ENCODE data around the gene NTSR2. TPM values are rescaled to one million over a fixed set of nuclear protein-coding genes. Genes with fewer than 3 reads are reported as not detected.

Gene NTSR2
- total RNA-seq = not detected

DNA sequence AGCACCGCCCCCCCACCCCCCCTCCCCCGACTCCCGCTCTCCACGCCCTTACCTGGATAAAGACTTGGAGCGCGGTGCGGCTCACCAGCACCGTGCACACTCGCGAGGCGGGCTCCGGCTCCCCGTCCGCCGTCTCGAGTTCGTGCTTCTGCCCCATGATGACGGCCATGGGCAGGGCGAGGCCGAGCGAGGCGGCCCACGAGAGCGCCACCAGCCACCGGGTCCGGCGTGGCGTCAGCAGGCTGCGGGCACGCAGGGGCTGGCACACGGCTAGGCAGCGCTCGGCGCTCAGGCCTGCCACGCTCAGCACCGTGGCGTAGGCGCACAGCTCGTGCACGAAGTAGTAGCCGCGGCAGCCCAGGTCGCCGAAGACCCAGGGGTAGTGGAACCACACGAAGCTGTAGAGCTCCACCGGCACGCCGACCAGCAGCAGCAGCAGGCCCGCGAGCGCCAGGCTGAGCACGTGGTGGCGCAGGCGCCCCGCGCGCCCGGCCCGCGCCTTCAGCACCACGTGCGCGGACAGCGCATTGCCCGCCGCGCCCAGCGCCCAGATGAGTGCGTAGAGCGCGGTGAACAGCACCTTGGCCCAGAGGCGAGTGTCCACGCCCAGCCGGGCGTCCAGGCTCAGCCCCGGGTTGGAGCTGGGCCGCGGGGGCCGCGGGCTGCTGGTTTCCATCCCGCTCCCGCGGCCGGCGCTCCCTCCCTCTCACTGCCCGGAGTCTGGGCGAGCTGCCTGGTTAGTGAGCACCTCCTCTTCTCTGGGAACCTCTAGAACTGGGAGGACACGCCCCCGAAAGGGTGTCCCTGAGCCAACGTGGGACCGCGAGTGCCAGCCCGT is at the start of gene NTSR2:
NTSR2 (minus strand) TSS at position 742 of the 838 bp plus-strand sequence; CDS start at position 676, 66 bp downstream.
- ATAC-seq = peak; percentile 92

DNA sequence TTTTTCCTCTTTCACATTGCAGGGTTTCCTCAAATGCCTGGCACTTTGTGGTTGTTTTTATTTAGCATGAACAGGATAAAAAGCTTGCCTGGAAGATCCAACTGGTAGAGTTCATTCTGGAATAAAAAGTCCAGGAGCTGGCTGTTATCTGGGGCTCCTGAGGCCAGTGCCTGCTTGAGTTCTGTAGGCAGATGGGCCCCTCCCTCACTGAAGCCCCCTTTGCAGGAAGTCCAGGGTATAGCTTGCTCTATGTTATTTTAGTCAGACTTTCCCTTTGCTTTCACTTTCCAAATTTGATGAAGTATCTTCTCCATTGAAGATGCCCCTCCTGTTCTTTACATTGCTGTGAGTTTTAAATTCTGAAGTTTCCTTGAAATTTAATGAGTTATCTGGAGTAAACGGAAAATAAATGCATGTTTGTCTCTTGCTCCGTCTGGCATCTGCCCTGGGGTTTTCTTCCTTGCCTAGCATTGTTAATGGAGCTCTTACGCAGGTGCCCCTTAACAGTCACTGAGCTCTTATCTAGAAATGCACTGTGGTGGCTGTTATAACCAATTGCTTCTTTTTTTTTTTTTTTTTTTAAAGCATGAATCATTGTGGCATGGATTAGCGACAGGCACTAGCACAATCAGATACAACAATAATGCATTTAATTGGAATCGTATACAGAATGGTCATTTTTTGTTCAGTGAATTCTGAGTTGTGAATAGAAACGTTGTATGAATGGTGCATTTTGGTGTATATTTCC is 49.4 kb upstream of the NTSR2 start:
- ATAC-seq = no peak

DNA sequence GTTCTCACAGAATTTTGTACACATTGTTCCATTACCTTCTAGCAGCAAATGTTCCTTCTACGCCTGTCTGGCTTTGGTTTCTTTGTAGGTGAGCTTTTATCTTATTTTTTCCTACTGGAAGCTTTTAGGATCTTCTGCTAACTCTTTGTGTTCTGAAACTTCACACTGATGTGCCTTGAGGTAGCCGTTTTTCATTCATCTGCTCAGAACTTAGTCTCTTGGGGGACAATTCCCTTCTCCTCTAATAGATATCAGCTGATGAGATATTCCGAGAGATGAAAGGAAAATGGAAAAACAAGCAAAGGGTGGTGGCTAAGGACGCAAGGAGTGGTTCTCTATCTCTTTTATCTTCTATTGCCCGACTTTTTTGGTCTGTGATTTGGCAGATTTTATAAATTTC is 48.6 kb upstream of the NTSR2 start:
- no peak for ATAC-seq

DNA sequence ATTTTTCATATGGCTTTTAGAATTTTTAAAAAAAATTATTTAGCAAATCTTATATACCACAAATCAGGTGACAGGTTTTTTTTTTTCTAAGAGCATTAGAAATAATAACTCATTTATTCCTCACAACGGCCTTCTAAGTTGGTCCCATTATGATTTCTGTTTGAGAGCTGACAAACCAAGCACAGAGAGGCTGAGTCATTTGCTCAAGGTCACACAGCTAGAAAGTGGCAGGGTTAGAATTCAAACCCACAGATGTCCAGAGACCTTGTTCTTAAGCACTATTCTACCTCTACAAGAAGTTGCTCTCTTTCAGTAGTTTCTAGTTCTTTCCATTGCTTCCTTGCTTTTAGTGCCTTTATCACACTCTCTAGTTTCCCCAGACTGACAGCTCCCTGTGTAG is 47.6 kb upstream of the NTSR2 start:
- no peak for ATAC-seq

DNA sequence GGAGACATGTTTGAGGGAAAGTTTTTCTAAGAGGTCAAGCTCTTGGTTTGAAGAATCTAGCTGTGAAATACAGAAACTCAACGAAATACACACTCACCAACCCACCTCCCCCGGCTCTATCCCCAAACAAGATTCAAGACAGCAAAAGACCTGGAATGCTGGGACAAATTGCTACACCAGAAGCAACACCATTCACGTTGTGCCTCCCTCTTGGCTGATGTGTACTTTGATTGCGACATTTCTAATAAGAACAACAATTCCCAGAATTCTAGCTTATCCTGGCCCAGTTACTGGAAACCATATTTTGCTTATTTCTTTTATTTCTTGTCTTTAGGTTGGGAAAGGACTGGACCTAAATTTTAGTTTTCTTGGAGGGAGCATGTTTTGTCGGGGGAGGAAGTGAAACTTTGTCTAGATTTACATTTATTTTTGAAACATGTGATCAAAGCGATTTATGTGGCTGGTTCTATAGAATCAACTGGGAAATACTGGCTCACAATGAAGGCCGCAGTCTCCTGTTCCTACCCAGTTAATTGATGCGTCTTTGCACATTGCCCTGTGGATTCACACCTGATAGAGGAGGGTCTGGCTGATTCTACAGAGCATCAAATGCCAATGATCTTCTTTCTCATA is 46.8 kb upstream of the NTSR2 start:
- ATAC-seq = no peak

- ATAC-seq = no peak
Observed at GRCh38 chr2:11715987-11716652, 46.1 kb upstream of the NTSR2 start.

- ATAC-seq = no peak
Observed at GRCh38 chr2:11713815-11714214, 43.8 kb upstream of the NTSR2 start.

- ATAC-seq = no peak
Observed at GRCh38 chr2:11712866-11713265, 42.9 kb upstream of the NTSR2 start.

DNA sequence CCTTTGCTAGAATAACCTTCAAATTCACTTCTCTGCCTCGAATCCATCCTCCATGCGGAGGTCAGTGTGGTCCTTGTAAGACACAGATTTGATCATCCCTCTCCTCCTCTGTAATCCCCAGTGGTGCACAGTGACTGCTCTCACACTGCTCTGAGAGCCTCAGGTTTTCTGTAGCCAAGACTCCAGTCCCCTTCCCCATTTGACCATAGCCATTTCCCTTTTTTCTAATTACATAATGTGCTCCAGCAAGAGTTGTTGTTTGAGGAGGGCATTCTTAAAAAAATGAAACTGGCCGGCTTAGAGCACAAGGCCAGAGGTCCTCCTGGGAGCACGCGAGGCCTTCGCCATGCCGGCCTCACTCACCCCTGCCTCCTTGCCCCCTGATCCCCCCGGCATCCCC is 41.8 kb upstream of the NTSR2 start:
- ATAC-seq = no peak

GRCh38 chr2:11711354-11711716 is 41.3 kb upstream of the NTSR2 start:
- no peak for ATAC-seq

GRCh38 chr2:11710632-11711353 is 40.8 kb upstream of the NTSR2 start:
- no peak for ATAC-seq

DNA sequence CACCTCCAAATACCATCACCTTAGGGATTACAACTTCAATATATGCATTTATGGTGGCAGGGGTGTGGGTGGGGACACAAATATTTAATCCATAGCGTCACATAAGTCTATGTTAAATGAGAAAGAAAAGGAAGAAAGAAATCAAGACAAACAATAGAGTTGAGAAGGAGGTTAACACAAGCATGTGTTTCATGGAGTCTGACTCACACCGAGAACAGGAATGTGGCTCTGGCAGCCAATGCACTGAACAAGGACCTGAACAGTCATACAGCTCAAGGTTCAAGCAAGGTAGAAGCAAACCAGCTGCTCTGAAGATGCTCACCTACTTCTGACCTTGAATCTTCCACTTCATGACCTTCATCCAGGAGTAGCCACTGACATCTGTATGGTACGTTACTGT is 40.2 kb upstream of the NTSR2 start:
- ATAC-seq = peak; percentile 93

DNA sequence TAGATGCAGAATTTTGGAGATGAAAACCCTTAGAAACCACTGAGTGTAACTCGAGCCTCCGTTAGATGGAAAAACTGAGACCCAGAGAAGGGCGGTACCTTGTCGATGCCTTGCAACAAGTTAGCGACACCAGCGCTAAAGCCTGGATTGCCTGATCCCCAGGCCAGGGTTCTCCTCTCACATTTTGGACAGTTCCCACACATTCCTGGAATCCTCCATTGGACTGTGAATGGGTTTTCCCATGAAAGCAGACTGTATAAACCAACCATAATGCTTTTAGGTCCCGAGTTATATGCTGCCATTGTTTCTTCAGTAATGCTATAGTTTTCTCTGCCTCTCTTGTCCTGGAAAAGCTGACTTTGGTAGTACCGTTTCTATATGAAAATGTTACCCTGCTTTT is 39.3 kb upstream of the NTSR2 start:
- no peak for ATAC-seq

DNA sequence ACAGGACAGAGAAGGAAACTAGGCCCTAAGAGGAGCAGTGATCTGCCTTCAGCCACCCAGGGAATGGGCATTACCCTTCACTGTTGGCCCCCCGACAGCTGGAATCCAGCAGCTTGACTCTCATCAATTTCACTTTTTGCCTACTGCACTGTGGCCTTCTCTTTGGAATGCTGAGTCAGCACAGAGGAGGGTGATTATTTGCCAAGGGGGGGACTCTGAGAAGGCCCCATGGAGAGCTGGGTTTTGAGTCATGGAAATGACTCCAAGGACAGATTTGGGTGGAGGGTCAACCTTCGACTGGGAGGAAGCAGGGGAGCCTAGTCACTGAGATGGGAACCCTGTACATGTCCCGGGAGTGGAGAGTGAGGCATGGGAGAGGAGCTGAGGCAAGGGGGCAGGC is 38.1 kb upstream of the NTSR2 start:
- no peak for ATAC-seq

DNA sequence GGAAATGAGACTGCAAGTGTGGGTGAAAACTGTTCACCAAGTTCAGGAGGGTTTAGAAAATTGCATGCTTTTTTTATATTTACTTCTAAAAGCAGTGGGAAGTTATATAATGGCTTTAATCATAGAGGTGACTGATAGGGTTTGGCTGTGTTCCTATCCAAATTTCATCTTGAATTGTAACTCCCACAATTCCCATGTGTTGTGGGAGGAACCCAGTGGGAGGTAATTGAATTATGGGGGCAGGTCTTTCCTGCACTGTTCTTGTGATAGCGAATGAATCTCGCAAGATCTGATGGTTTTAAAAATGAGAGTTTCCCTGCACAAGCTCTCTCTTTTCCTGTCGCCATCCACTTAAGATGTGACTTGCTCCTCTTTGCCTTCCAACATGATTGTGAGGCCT is 35.7 kb upstream of the NTSR2 start:
- ATAC-seq = no peak

GRCh38 chr2:11705063-11705462 is 35.1 kb upstream of the NTSR2 start:
- no peak for ATAC-seq

DNA sequence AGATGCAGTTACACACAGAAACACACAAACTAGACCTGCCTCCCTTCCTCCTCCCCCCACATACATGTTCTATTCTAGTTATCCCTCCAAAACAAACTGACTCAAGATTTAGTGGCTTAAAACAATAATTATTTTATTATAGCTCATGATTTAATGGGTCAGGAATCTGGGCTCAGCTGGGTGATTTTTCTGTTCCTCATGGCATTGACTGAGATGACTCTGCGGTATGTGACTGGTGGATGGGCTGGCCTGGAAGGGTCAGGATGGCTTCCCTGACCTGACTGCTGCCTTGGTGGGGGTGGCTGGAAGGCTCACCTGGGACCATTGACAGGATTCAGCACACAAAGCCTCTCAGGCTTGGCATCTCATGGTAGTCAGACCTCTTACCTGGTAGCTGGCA is 33.7 kb upstream of the NTSR2 start:
- no peak for ATAC-seq

DNA sequence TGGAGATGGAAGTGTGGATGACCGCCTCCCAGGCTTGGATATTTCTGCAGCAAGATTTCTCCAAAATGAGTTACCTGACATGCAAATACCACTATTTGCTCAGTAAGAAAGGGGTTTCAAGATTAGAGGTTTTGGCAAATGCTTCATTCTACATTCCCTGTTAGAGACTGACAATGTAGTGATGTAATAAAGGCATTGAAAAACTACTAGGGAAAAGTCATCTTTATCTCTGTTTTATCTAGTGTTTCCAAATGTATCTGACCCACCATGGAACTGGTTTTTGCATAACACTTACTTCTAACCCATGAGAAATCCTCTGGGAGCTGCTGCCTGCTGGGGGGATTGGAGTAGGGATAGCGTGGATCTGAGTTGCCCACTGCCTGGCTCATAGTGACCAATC is 33.0 kb upstream of the NTSR2 start:
- ATAC-seq = no peak

GRCh38 chr2:11701751-11702301 is 31.8 kb upstream of the NTSR2 start:
- ATAC-seq = peak; percentile 49

DNA sequence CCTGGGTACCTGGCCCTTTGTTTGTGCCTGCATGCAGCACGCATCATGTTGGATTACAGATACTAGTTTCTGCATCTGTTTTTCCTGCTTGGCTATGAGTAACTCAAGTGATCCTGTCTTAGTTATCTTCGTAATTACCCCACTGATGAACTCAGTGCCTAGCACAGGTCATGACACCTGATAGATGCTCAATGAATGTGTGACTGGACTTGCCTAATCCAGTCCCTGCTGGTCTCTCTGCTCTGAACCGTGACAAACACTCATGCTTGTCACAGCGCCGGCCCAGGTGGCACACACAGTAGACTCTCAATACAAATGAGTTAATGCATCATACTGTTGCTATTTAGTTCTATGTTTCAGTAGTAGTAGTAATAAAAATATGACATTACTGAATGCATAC is 31.2 kb upstream of the NTSR2 start:
- ATAC-seq = peak; percentile 85

DNA sequence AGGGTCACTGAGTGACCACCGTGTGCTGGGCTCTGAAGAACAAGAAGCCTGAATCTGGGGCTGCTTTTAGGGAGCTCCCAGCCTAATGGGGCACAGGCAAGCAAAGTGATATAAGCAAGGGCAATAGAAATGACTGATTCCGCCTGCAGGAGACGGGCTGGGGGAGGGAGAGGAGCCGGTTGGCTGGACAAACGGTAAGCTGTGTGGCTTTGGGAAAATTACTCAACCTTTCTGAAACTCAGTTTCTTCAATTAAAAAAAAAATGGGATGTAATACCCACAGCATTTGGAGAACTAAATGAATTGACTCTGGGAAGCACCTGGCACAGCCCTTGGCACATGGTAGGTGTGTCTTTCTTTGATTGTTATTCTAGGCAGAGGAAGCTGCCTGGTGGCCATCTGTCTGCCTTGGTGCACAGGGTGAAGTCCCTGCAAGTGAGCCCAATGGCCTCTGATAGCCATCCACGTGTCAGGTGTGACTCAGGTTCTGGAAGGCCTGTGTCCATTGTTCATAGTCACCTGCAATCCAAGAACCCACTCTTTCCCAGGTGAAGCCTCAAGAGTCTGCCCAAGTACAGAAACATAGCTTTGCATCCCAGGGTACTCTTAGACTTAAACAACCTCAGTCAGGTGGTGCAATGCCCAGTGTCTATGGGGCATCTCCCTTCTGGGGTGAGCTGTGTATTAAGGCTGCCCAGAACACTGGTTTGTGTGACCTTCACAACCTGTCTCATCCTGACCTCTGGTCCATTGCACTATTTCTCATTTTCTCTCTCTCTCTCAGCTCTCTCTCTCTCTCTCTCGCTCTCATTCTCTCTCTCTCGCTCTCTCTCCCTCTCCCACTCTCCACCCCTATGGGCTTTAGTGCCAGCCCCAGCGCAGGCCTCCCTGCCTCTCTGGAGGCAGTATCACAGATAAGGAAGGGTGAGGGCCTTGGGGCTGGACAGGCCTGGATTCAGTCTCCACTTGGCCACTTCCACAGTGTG is 30.0 kb upstream of the NTSR2 start:
- ATAC-seq = peak; percentile 17

Measured in esophagus mucosa (tissue), 1 donor.